Parathyroid adenoma (tissue), 2 donors: ENCODE measurements around the gene GPSM1.

Source experiments
- H2AFZ ChIP-seq: fragments of 300-600 bp; sonication (generic); one replicate; pipeline ENCODE4 v1.7.0; 2017; ENCODE audit warnings: antibody characterized with exemption, mild to moderate bottlenecking
- H3K27ac ChIP-seq: fragments of 300-600 bp; sonication (generic); one replicate; pipeline ENCODE4 v1.7.0; 2017
- H3K27me3 ChIP-seq: fragments of 300-600 bp; sonication (generic); one replicate; pipeline ENCODE4 v1.7.0; 2017; ENCODE audit warnings: low read length; ENCODE audit not compliant: control insufficient read depth, insufficient read depth
- H3K36me3 ChIP-seq: fragments of 300-600 bp; sonication (generic); one replicate; pipeline ENCODE4 v1.7.0; 2017; ENCODE audit warnings: low read length; ENCODE audit not compliant: control insufficient read depth, insufficient read depth
- H3K4me1 ChIP-seq: fragments of 300-600 bp; sonication (generic); one replicate; pipeline ENCODE4 v1.7.0; 2017; ENCODE audit warnings: control low read depth
- H3K4me2 ChIP-seq: fragments of 300-600 bp; sonication (generic); one replicate; pipeline ENCODE4 v1.7.0; 2017; ENCODE audit warnings: low read length
- H3K4me3 ChIP-seq: fragments of 300-600 bp; sonication (generic); one replicate; pipeline ENCODE4 v1.7.0; 2017; ENCODE audit warnings: low read depth, low read length
- H3K79me2 ChIP-seq: fragments of 300-600 bp; sonication (generic); one replicate; pipeline ENCODE4 v1.7.0; 2017; ENCODE audit warnings: control low read depth
- H3K9ac ChIP-seq: fragments of 300-600 bp; sonication (generic); one replicate; pipeline ENCODE4 v1.7.0; 2017; ENCODE audit warnings: mild to moderate bottlenecking
- H3K9me3 ChIP-seq: fragments of 300-600 bp; sonication (generic); one replicate; pipeline ENCODE4 v1.7.0; 2017; ENCODE audit warnings: low read length; ENCODE audit not compliant: control insufficient read depth
- TF ChIP-seq, protein P1 (sequence below): fragments of 300-600 bp; sonication (generic); IDR thresholded peaks from one replicate; pipeline ENCODE4 v1.7.0; 2017; ENCODE audit warnings: antibody characterized with exemption, mild to moderate bottlenecking
- donor health status: primary hyperparathyroidism.

The GPSM1 gene

DNA sequence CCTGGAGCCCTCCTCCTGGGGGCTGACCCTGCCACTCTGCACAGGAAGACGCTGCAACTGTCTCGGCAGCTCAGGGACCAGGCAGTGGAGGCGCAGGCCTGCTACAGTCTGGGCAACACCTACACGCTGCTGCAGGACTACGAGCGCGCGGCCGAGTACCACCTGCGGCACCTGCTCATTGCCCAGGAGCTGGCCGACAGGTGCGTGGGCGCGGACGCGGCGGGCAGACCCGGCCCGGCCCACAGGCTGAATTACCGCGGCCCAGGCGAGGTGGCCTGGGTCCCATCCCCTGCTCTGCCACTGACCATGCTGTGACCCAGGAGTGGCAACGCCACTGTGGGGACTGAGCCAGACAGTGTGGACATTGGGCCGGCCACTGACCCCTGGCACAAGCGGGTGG, 11.2 kb downstream of the GPSM1 start:
- H3K4me1 ChIP-seq, result peaks cover 5% of the 10 kb centered on the region
- H3K27ac ChIP-seq, result no peak overlapping the region
- no peaks in the 10 kb centered on the region for H3K79me2 ChIP-seq
- no peak overlapping the region for H2AFZ ChIP-seq
- H3K27me3 ChIP-seq, result no peaks in the 10 kb centered on the region
- H3K9me3 ChIP-seq, result no peaks in the 10 kb centered on the region
- TF ChIP-seq, protein P1, sequence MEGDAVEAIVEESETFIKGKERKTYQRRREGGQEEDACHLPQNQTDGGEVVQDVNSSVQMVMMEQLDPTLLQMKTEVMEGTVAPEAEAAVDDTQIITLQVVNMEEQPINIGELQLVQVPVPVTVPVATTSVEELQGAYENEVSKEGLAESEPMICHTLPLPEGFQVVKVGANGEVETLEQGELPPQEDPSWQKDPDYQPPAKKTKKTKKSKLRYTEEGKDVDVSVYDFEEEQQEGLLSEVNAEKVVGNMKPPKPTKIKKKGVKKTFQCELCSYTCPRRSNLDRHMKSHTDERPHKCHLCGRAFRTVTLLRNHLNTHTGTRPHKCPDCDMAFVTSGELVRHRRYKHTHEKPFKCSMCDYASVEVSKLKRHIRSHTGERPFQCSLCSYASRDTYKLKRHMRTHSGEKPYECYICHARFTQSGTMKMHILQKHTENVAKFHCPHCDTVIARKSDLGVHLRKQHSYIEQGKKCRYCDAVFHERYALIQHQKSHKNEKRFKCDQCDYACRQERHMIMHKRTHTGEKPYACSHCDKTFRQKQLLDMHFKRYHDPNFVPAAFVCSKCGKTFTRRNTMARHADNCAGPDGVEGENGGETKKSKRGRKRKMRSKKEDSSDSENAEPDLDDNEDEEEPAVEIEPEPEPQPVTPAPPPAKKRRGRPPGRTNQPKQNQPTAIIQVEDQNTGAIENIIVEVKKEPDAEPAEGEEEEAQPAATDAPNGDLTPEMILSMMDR, result no peak
- no peak overlapping the region for H3K9ac ChIP-seq
- no peak overlapping the region for H3K4me3 ChIP-seq
- H3K36me3 ChIP-seq, result no peaks in the 10 kb centered on the region
- H3K4me2 ChIP-seq, result no peak overlapping the region

DNA sequence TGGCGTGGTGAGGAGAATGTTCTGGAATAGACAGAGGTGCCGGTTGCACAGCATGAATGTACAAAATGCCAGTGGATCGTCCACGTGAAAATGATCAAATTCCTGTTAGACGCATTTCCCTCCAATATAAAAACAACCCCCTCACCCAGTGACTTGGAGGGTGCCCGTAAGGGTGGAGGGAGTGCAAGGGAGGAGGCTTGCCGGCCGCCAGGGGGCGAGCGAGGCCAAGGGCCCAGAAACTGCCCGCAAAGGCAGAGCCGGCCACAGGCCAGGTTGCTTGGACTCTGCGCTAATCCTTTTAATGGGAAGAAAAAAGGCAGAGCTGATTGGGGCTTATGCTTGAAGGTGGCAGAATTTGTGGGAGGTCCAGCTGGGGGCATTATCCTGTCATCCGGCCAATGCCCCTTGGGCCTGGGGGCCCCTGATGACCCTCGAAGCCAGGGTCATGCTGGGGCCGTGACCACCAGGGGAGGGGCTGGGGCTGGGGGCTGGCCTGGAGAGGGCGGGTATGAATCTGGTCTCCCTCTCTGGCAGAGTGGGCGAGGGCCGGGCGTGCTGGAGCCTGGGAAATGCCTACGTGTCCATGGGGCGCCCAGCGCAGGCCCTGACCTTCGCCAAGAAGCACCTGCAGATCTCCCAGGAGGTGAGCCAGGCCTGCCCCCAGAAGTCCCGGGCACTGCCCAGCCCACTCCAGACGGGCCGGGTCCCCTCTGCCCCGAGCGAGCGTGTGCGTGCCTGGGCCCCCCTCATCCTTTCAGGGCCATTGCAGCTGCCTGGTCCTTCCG, 12.0 kb downstream of the GPSM1 start:
- TF ChIP-seq, protein P1, result peak; percentile 89
- Histone ChIP-seq H3K4me1 (peaks cover 5% of the 10 kb centered on the region), H3K4me3 (no peak overlapping the region), H3K9me3 (no peaks in the 10 kb centered on the region), H3K4me2 (no peak overlapping the region), H3K36me3 (no peaks in the 10 kb centered on the region), H3K9ac (no peak overlapping the region), H3K27ac (no peak overlapping the region), H3K79me2 (no peaks in the 10 kb centered on the region), H3K27me3 (no peaks in the 10 kb centered on the region), H2AFZ (no peak overlapping the region)

DNA sequence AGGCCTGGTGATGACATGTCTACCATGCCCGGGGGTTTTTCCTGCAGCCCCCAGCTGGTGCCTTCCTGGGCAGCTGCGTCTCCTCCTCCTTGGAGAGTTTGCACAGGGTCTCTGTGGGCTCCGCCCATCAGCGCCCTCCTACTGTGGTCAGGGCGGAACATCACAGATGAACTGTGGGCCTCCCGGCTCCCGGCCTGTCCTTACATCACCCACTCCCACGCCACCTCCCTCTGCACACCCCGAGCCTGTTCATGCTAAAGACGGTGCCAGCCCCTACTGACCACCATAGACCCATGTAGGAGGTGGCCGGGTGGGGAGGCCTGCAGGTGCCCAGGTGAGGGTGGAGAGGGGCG, 12.6 kb downstream of the GPSM1 start:
- H3K4me3 ChIP-seq, result no peak overlapping the region
- no peak overlapping the region for H3K9ac ChIP-seq
- TF ChIP-seq, protein P1, result no peak
- no peak overlapping the region for H2AFZ ChIP-seq
- no peaks in the 10 kb centered on the region for H3K79me2 ChIP-seq
- no peak overlapping the region for H3K27ac ChIP-seq
- H3K4me2 ChIP-seq, result no peak overlapping the region
- H3K27me3 ChIP-seq, result no peaks in the 10 kb centered on the region
- H3K9me3 ChIP-seq, result no peaks in the 10 kb centered on the region
- H3K4me1 ChIP-seq, result peaks cover 5% of the 10 kb centered on the region
- no peaks in the 10 kb centered on the region for H3K36me3 ChIP-seq

DNA sequence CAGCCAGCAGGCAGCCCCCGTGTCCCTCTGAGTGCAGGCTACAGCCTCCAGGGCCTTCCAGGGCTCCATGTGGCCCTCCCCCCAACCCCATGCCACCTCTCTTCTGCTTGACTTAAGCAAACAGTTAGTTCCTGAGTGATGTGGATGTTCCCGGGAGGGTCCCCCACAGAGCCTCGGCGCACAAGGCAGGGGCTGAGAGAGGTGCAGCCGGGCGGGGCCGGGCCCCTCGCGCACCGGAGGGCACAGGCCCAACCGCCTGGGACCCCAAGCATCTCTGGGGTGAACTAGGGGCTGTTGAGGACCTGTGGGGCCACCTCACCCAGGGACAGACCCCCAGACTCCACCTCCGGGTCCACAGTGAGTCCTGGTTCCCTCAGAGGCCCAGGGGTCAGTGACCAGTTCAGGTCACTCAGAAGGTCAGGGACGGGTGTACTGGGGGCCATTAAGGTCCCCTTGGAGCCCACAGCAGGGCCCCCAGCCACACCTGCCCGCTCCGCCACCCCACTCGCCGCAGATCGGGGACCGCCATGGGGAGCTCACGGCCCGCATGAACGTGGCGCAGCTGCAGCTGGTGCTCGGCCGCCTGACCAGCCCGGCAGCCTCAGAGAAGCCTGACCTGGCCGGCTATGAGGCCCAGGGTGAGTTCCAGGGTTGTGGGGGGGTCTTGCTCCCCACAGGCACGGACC, 13.2 kb downstream of the GPSM1 start:
- H3K9me3 ChIP-seq, result no peaks in the 10 kb centered on the region
- TF ChIP-seq, protein P1, result no peak
- no peak overlapping the region for H3K9ac ChIP-seq
- no peak overlapping the region for H3K4me3 ChIP-seq
- H3K4me2 ChIP-seq, result no peak overlapping the region
- H2AFZ ChIP-seq, result no peak overlapping the region
- no peaks in the 10 kb centered on the region for H3K27me3 ChIP-seq
- H3K27ac ChIP-seq, result no peak overlapping the region
- H3K36me3 ChIP-seq, result no peaks in the 10 kb centered on the region
- H3K79me2 ChIP-seq, result no peaks in the 10 kb centered on the region
- H3K4me1 ChIP-seq, result peaks cover 5% of the 10 kb centered on the region
